GM12878 (cell line): ENCODE data around the gene INHBC. TPM values are rescaled to one million over a fixed set of nuclear protein-coding genes. Genes with fewer than 3 reads are reported as not detected.

Source experiments
- ATAC-seq: fragments of 200-7000 bp; cut with Tn5 transposase; 3 replicates; pipeline ENCODE4 v1.9.1; 2020; ENCODE audit warnings: mild to moderate bottlenecking, moderate library complexity
- BruUV-seq: library from RNA; stranded (reverse); fragments of 400-500 nt; replicated peaks from 2 replicates; lab custom pipeline; 2021; lab: Mats Ljungman, UMichigan
- CTCF ChIA-PET: fragments of 300-600 bp; sonication (Branson Sonifier 250); formaldehyde crosslinking; extraction: SDS; loops from one replicate; lab custom pipeline; 2021; ENCODE audit warnings: inconsistent platforms; lab: Yijun Ruan, JAX
- POLR2A ChIA-PET: fragments of 350-600 bp; formaldehyde crosslinking; extraction: SDS; loops from one replicate; lab custom pipeline; 2021; ENCODE audit warnings: inconsistent platforms; lab: Charles Lee
- RAD21 ChIA-PET: fragments of 300-600 bp; sonication (Branson Sonifier 250); formaldehyde crosslinking; loops from one replicate; lab custom pipeline; 2023; ENCODE audit warnings: antibody characterized with exemption; ENCODE audit not compliant: unreplicated experiment; lab: Charles Lee
- SMC1A ChIA-PET: fragments of 300-600 bp; sonication (Branson Sonifier 250); formaldehyde crosslinking; loops from one replicate; lab custom pipeline; 2023; ENCODE audit not compliant: unreplicated experiment, uncharacterized antibody; lab: Charles Lee
- DNase-seq: peaks from one replicate; pipeline ENCODE4 v3.0.0-alpha.2; 2011; ENCODE audit warnings: low read depth, low spot score
- FAIRE-seq: peaks from 3 replicates; lab custom pipeline; 2011; peaks lifted over from hg19 to GRCh38; lab: Jason Lieb, UNC
- H2AFZ ChIP-seq: 2 replicates; pipeline ENCODE4 v1.6.0; 2011; ENCODE audit warnings: low read depth, low read length, control low read depth; ENCODE audit not compliant: control insufficient read depth
- H3K27ac ChIP-seq: 2 replicates; pipeline ENCODE4 v1.5.1; 2011; ENCODE audit warnings: control low read depth; ENCODE audit not compliant: control insufficient read depth, insufficient read depth
- H3K27me3 ChIP-seq, 2 experiments: replicated peaks in 1 of 2; 2 replicates each; pipeline versions ENCODE4 v1.6.0 to v1.6.1; 2011; ENCODE audit warnings: low read length in 1 of 2; ENCODE audit not compliant: control insufficient read depth in 2 of 2, insufficient read depth in 2 of 2
- H3K36me3 ChIP-seq, 2 experiments: 2 replicates each; pipeline ENCODE4 v1.5.1; 2011; ENCODE audit warnings: low read length in 1 of 2; ENCODE audit not compliant: control insufficient read depth in 2 of 2, insufficient read depth in 2 of 2
- H3K4me1 ChIP-seq: 2 replicates; pipeline ENCODE4 v1.6.1; 2011; ENCODE audit warnings: mild to moderate bottlenecking, low read length, moderate library complexity, mixed read lengths; ENCODE audit not compliant: control insufficient read depth, insufficient read depth
- H3K4me2 ChIP-seq: 2 replicates; pipeline ENCODE4 v1.6.0; 2011; ENCODE audit warnings: control low read depth; ENCODE audit not compliant: control insufficient read depth, insufficient read depth
- H3K4me3 ChIP-seq: fragments of 200-600 bp; sonication (generic); 2 replicates; pipeline ENCODE4 v1.5.1; 2016
- H3K79me2 ChIP-seq: 2 replicates; pipeline ENCODE4 v1.6.0; 2011; ENCODE audit warnings: low read length; ENCODE audit not compliant: control insufficient read depth, insufficient read depth
- H3K9ac ChIP-seq: 2 replicates; pipeline ENCODE4 v1.8.0; 2011; ENCODE audit warnings: low read length, control low read depth, mixed read lengths; ENCODE audit not compliant: control insufficient read depth, insufficient read depth
- H3K9me3 ChIP-seq: replicated peaks from 3 replicates; pipeline ENCODE4 v1.5.1; 2011; ENCODE audit warnings: mild to moderate bottlenecking, low read length; ENCODE audit not compliant: control insufficient read depth, insufficient read depth
- H4K20me1 ChIP-seq: 2 replicates; pipeline ENCODE4 v1.6.0; 2011; ENCODE audit not compliant: control insufficient read depth, insufficient read depth
- CREM ChIP-seq: IDR thresholded peaks from 2 replicates; pipeline ENCODE4 v1.6.1; 2014; ENCODE audit warnings: antibody characterized with exemption, low read depth
- E2F4 ChIP-seq: IDR thresholded peaks from 2 replicates; pipeline ENCODE4 v1.6.1; 2012; ENCODE audit warnings: low read depth, low read length, improper control_type of control experiment
- IKZF2 ChIP-seq, 2 experiments: fragments of 450-650 bp; IDR thresholded peaks; 2 replicates each; pipeline ENCODE4 v1.6.1; 2017; ENCODE audit warnings: mild to moderate bottlenecking in 2 of 2, moderate library complexity in 2 of 2
- KAT2A ChIP-seq: conservative IDR thresholded peaks from 2 replicates; pipeline ENCODE4 v1.6.1; 2011; ENCODE audit warnings: low read depth, low read length; ENCODE audit not compliant: control insufficient read depth
- NBN ChIP-seq: fragments of 450-650 bp; IDR thresholded peaks from 2 replicates; pipeline ENCODE4 v1.6.1; 2016
- RB1 ChIP-seq: fragments of 450-650 bp; formaldehyde crosslinking; IDR thresholded peaks from 2 replicates; pipeline ENCODE4 v1.6.1; 2017; ENCODE audit warnings: mild to moderate bottlenecking, borderline replicate concordance
- WRNIP1 ChIP-seq: IDR thresholded peaks from 2 replicates; pipeline ENCODE4 v1.6.1; 2011; ENCODE audit warnings: low read depth, low read length, improper control_type of control experiment, borderline replicate concordance
- ZNF274 ChIP-seq: IDR thresholded peaks from one replicate; pipeline ENCODE4 v1.8.0; 2011; ENCODE audit not compliant: insufficient read length, insufficient read depth
- ZZZ3 ChIP-seq: IDR thresholded peaks from 2 replicates; pipeline ENCODE4 v1.6.1; 2011; ENCODE audit warnings: low read depth; ENCODE audit not compliant: control insufficient read depth, insufficient read length
- WGBS: methylation state at CpG from one replicate; pipeline ENCODE4 v1.1.6; 2016; ENCODE audit warnings: low lambda C conversion rate; ENCODE audit not compliant: insufficient replicate concordance, insufficient coverage; ENCODE audit errors: missing lambda C conversion rate; 5-methylcytosine and 5-hydroxymethylcytosine counted together
- in situ Hi-C: fragments of 300-500 bp; cut with MboI; formaldehyde crosslinking; loops from 9 replicates; pipeline ENCODE4 v1.14.3; 2018; ENCODE audit warnings: mixed read lengths
- intact Hi-C: fragments of 100-400 bp; cut with micrococcal nuclease; formaldehyde crosslinking; loops from one replicate; pipeline ENCODE4 v1.14.2; 2022; ENCODE audit not compliant: unreplicated experiment
- polyA plus RNA-seq, 11 experiments: library from polyadenylated mRNA; depleted of rRNA in 4 of 11; unstranded in 6 of 11; stranded (reverse) in 5 of 11; fragments of >200 nt; fragmentation: Nextera tagmentation in 4 of 11; fragmentation: Illumina TruSeq in 1 of 11; extraction: Ambion mirVana in 4 of 11; extraction: Trizol in 1 of 11; gene quantifications; 1 replicate in 1 of 11; 2 replicates in 10 of 11; pipeline versions ENCODE4 v1.2.1 to v1.2.3, GENCODE V29; 2011 to 2016; ENCODE audit warnings: inconsistent platforms in 2 of 11, missing spikeins in 2 of 11, low read depth in 1 of 11
- total RNA-seq, 4 experiments: library from RNA; depleted of rRNA in 3 of 4; stranded (reverse); fragments of >200 nt in 3 of 4; fragmentation: Illumina TruSeq in 1 of 4; extraction: Trizol in 1 of 4; gene quantifications; 2 replicates each; pipeline versions ENCODE4 v1.2.1 to v1.2.3, GENCODE V29; 2013 to 2021
- TF ChIP-seq, protein P1 (sequence below): IDR thresholded peaks from 2 replicates; pipeline ENCODE4 v1.6.1; 2012; ENCODE audit warnings: improper control_type of control experiment, low read depth, low read length; ENCODE audit not compliant: insufficient replicate concordance

Gene INHBC
- total and polyA plus RNA-seq, 10 of the 15 experiments (the other 5 are each of a cell fraction or from before 2014, with no cell fraction given), result 0.04 to 0.22 (median 0.13) TPM; not detected in 5

- intact Hi-C loops, result loop anchor here (5.0 kb wide), 1 partner anchor 58 kb away; the partner anchor contains the start of genes DDIT3 and MBD6
- no peak overlapping the region for H3K4me3 ChIP-seq
- 0 out of 4 replicates have a peak, but pooled peaks cover 0 to 4% of the 10 kb centered on the region in 2 experiments for H3K27me3 ChIP-seq
- H3K9ac ChIP-seq, result no peak overlapping the region
- CTCF ChIA-PET, result interaction anchor here (1.1 to 7.5 kb wide), 4 partner anchors 9 to 219 kb away, joined by 3 to 114 read pairs (median 4); partner anchors contain the start of genes ARHGAP9 and INHBE
- SMC1A ChIA-PET, result interaction anchor here (1.5 kb wide), 1 partner anchor 199 kb away, joined by 5 read pairs; no protein-coding TSS in a partner anchor
- RAD21 ChIA-PET, result interaction anchor here (0.5 to 4.7 kb wide), 2 partner anchors 11 to 184 kb away, joined by 3 to 35 read pairs; partner anchors contain the start of gene INHBE
- H3K36me3 ChIP-seq, result peaks cover 0 to 7% of the 10 kb centered on the region in 2 experiments; a peak in 1 of 4 replicates
- no peaks in the 10 kb centered on the region for H3K79me2 ChIP-seq
- no peak overlapping the region for H2AFZ ChIP-seq
- ATAC-seq, result no peak
- H3K4me2 ChIP-seq, result no peak overlapping the region
- H3K4me1 ChIP-seq, result peaks cover 31% of the 10 kb centered on the region
- 96% methylated on average over 12 of the region's 12 CpGs for WGBS
- DNase-seq, result no peak
- H4K20me1 ChIP-seq, result 0 out of 2 replicates have a peak, but pooled peaks cover 2% of the 10 kb centered on the region
- in situ Hi-C loops, result no loop called here
- no peak for FAIRE-seq
- no peak overlapping the region for H3K27ac ChIP-seq
- BruUV-seq, result no TSS peak
- no peaks in the 10 kb centered on the region for H3K9me3 ChIP-seq
- TF ChIP-seq NBN, result no peak
- TF ChIP-seq CREM, result no peak
- no peak for TF ChIP-seq IKZF2 (IDR thresholded peaks at IDR 0.05)
- no peak for TF ChIP-seq KAT2A
- TF ChIP-seq, protein P1, sequence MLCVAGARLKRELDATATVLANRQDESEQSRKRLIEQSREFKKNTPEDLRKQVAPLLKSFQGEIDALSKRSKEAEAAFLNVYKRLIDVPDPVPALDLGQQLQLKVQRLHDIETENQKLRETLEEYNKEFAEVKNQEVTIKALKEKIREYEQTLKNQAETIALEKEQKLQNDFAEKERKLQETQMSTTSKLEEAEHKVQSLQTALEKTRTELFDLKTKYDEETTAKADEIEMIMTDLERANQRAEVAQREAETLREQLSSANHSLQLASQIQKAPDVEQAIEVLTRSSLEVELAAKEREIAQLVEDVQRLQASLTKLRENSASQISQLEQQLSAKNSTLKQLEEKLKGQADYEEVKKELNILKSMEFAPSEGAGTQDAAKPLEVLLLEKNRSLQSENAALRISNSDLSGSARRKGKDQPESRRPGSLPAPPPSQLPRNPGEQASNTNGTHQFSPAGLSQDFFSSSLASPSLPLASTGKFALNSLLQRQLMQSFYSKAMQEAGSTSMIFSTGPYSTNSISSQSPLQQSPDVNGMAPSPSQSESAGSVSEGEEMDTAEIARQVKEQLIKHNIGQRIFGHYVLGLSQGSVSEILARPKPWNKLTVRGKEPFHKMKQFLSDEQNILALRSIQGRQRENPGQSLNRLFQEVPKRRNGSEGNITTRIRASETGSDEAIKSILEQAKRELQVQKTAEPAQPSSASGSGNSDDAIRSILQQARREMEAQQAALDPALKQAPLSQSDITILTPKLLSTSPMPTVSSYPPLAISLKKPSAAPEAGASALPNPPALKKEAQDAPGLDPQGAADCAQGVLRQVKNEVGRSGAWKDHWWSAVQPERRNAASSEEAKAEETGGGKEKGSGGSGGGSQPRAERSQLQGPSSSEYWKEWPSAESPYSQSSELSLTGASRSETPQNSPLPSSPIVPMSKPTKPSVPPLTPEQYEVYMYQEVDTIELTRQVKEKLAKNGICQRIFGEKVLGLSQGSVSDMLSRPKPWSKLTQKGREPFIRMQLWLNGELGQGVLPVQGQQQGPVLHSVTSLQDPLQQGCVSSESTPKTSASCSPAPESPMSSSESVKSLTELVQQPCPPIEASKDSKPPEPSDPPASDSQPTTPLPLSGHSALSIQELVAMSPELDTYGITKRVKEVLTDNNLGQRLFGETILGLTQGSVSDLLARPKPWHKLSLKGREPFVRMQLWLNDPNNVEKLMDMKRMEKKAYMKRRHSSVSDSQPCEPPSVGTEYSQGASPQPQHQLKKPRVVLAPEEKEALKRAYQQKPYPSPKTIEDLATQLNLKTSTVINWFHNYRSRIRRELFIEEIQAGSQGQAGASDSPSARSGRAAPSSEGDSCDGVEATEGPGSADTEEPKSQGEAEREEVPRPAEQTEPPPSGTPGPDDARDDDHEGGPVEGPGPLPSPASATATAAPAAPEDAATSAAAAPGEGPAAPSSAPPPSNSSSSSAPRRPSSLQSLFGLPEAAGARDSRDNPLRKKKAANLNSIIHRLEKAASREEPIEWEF, result no peak
- TF ChIP-seq E2F4, result no peak
- TF ChIP-seq WRNIP1, result no peak
- TF ChIP-seq ZNF274, result no peak
- no peak for TF ChIP-seq RB1
- no peak for TF ChIP-seq ZZZ3
- POLR2A ChIA-PET, result interaction anchor here (0.5 to 1.8 kb wide), 3 partner anchors 13 to 76 kb away, joined by 5 to 8 read pairs (median 5); no protein-coding TSS in a partner anchor
Observed at GRCh38 chr12:57464569-57464968, 30.0 kb downstream of the INHBC start.
